D721Med (cell line): Measurements from ENCODE around the gene PHYKPL.

Source experiments
- DNase-seq: peaks from one replicate; pipeline ENCODE4 v3.0.0; 2011; ENCODE audit warnings: low spot score; ENCODE audit not compliant: insufficient read length
- FAIRE-seq: peaks from 2 replicates; lab custom pipeline; 2011; peaks lifted over from hg19 to GRCh38; lab: Jason Lieb, UNC
- TF ChIP-seq, protein P1 (sequence below): IDR thresholded peaks from 2 replicates; pipeline ENCODE4 v1.5.1; 2012; ENCODE audit warnings: mild to moderate bottlenecking, control low read depth; ENCODE audit not compliant: insufficient read depth; ENCODE audit errors: missing control alignments

PHYKPL gene

DNA sequence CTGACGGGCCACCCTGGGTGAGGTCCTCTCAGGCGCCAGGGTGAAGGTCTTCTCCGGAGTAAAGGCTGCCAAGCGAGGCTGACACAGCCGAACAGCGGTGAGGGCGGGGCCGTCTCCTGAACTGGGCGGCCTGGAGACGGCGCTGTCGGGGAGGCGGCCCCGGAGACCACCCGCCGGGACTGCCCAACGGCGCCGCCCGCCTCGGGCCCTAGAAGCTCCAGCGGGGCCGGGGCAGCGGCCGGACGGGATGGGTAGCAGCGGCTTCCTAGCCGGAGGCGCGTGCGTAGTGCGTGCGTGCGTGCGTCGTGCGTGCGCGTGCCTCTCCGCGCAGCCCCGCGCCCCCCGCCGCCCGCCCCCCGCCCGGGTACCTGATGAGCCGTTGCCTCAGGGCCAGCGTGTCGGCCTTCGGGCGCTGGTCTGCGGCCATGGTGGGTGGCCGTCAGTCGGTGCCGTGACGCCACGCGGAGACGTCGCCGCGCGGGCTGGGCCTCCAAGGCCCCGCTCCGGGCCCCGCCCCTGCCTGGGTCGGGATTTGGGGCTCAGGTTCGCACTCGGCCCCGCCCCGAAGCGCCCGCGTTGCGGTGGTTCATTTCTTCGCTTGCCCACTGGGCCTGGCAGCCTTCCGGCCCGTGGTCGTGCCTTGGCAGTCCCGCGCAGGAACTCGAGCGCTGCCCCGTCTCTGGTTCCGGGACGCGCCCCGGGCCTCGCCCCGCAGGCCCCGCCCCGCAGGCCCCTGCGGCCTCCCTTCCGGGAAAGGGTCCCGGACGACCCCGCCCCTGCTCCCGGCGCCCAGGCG, at the start of gene PHYKPL:
Gene PHYKPL, minus strand, starts transcription at position 679 of the 796 bp plus-strand sequence. Its CDS starts 252 bp downstream, at position 427.
- TF ChIP-seq, protein P1, sequence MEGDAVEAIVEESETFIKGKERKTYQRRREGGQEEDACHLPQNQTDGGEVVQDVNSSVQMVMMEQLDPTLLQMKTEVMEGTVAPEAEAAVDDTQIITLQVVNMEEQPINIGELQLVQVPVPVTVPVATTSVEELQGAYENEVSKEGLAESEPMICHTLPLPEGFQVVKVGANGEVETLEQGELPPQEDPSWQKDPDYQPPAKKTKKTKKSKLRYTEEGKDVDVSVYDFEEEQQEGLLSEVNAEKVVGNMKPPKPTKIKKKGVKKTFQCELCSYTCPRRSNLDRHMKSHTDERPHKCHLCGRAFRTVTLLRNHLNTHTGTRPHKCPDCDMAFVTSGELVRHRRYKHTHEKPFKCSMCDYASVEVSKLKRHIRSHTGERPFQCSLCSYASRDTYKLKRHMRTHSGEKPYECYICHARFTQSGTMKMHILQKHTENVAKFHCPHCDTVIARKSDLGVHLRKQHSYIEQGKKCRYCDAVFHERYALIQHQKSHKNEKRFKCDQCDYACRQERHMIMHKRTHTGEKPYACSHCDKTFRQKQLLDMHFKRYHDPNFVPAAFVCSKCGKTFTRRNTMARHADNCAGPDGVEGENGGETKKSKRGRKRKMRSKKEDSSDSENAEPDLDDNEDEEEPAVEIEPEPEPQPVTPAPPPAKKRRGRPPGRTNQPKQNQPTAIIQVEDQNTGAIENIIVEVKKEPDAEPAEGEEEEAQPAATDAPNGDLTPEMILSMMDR = no peak
- DNase-seq = peak; percentile 69
- FAIRE-seq = no peak

DNA sequence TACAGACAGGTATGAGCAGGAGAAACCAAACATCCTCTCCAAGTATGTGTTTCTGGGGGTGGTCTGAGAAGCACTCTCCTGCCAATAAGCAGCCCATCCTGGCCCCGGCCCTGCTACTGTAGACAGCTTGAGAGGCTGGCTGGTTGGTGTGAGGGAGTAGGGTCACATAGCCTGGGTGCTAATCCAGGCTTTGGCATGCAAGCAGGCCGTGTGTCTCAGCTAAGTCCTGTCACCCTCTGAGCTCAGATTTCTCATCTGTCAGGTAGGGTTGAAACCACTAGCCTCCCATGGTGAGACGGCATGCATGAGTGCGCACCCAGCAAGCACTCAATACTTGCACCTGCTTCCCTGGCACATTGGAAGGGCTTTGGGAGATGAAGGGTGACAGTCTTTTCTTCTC, 49.8 kb upstream of the PHYKPL start:
- DNase-seq (no peak), FAIRE-seq (no peak)
- TF ChIP-seq, protein P1 = no peak

DNA sequence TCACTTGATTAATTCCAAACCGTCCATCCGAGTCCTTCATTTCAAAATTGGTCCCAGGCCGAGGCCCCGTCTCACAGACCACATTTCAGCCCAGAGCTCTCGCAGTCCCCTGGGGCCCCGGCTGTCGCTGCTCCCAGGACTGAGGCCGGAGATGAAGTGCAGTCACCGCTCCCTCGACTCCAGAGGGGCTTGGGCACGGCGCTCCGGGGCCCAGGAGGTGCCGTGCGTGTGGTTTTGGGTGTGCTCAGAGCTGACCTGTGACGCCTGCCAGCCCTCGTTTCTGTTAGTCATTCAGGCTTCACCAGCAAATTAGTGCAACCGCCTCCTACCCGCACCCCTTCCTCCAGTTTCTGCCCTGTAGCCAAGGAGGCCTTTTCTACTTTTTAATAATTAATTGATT, 48.7 kb upstream of the PHYKPL start:
- DNase-seq = no peak
- FAIRE-seq = no peak

DNA sequence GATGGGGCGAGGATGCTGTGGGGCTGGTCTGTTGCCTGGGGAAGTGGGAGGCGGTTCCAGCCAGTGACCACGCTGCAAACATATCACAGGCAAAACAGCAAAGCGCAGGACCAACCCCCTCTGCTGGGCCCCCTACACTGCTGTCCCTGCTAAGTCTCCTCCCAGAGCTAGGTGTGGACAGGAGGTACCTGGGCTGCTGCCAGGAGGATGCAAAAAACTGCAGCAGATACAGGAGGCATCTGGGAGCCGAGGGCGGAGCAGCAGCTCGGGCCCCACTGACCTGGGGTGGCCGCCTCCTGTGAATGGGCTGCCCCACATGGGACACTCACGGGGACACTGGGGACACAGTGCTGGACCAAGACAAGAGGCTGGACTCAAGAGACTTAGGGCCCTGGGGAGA, 48.0 kb upstream of the PHYKPL start:
- TF ChIP-seq, protein P1 = no peak
- DNase-seq = no peak

More for the DNA sequence above, 48.7 kb upstream of the PHYKPL start:
- TF ChIP-seq, protein P1 = no peak

DNA sequence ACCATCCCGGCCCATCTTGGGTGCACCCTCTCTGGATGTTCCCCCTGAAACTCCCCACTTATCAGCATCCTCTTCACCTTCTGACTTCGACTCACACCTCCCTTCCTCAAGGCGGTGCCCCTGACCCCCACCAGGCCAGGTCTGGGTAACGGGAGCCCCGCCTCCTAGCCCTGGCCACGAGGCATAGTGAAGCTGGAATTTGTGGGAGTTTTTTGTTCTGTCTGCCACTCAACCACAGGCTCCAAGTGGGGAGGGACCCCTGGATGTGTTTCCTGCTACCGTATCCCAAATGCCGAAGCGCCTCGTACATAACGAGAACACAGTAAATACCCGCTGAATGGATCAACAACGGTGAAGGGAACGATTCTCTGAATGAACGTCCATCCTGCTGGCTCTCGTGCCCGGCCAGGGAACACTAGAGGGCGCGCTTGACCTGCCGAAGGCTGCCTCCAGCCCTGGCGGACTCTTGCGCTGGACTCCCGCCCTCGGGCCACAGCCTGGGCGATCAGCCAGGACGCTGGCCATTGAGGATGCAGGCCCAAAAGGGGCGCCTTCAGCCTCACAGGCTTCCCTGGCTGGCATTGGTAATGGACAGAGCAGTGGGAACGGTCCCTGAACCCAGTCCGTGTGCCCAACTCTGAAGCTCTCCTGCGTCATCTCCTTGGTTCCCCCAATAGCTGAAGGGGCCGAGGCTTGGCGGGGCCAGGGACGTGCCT, 47.3 kb upstream of the PHYKPL start:
- FAIRE-seq = no peak
- DNase-seq = peak; percentile 94
- TF ChIP-seq, protein P1 = peak; percentile 89

More for the DNA sequence above, 48.0 kb upstream of the PHYKPL start:
- FAIRE-seq = no peak

DNA sequence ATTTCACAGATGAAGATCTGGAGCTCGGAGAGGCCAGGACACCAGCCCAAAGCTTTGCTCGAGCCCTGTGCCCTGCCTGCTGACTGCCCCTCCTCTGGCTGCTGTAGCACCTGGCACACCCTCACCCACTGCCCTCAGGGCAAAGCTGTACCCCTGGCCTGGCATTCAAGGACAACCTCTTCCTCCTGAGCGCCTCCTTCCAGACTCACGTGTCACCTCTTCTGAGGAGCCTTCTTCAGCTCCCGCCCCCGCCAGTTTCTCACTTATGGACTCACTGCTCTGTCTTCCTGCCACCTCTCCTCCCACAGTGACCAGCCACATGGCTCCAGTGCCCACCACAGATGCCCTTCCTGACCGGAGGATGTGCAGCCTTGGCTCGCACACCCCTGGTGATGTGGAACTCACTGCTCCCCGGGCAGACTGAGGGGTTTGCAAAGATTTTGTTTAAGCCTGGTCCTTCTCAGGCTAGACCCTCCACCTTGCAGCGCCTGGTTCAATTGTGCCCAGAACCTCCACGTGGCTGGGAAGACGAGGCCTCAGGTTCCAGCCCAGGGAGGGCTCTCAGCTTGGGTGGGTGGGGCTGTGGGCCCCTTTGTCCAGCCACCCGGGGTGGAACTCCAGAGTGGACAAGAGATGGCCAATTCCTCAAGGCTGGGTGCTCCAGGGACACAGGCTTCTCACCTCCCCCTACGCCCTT, 46.6 kb upstream of the PHYKPL start:
- TF ChIP-seq, protein P1 = no peak
- FAIRE-seq = no peak
- no peak for DNase-seq
